ENCODE data around the gene PSMB8.
"Not testable (repeated sequence)": the region's sequence is repeated elsewhere in the genome, so short reads cannot be mapped to it uniquely, and the experiment has no call there.

PSMB8 gene

GRCh38 chr6:32836873-32837272 is 7.0 kb downstream of the PSMB8 start:
- DNase-seq (ENCODE audit: low read depth): no peak

GRCh38 chr6:32835167-32835893 is 8.5 kb downstream of the PSMB8 start:
- no peak for DNase-seq (ENCODE audit: low read depth)

GRCh38 chr6:32833664-32834063 is 10.2 kb downstream of the PSMB8 start:
- DNase-seq (ENCODE audit: low read depth): no peak

GRCh38 chr6:32832535-32832934 is 11.3 kb downstream of the PSMB8 start:
- DNase-seq (ENCODE audit: low read depth): no peak

GRCh38 chr6:32830936-32831335 is 12.9 kb downstream of the PSMB8 start:
- no peak for DNase-seq (ENCODE audit: low read depth)

- no peak for DNase-seq (ENCODE audit: low read depth)
Observed at GRCh38 chr6:32830017-32830416, 13.8 kb downstream of the PSMB8 start.

- no peak for DNase-seq (ENCODE audit: low read depth)
Observed at GRCh38 chr6:32829495-32829894, 14.4 kb downstream of the PSMB8 start.

- no peak for DNase-seq (ENCODE audit: low read depth)
Observed at GRCh38 chr6:32827025-32827424, 16.8 kb downstream of the PSMB8 start.

GRCh38 chr6:32825966-32826365 is 17.9 kb downstream of the PSMB8 start:
- DNase-seq (ENCODE audit: low read depth): no peak

- DNase-seq (ENCODE audit: low read depth): no peak
Observed at GRCh38 chr6:32819729-32820128, 24.1 kb downstream of the PSMB8 start.

- no peak for DNase-seq (ENCODE audit: low read depth)
Observed at GRCh38 chr6:32818867-32819266, 25.0 kb downstream of the PSMB8 start.

GRCh38 chr6:32816746-32817204 is 27.1 kb downstream of the PSMB8 start, which contains the start of gene HLA-DOB:
TSS of gene HLA-DOB (minus strand) at chr6:32817002. CDS start at chr6:32816951, 51 bp downstream.
- DNase-seq (ENCODE audit: low read depth): no peak

GRCh38 chr6:32815996-32816395 is 27.9 kb downstream of the PSMB8 start:
- no peak for DNase-seq (ENCODE audit: low read depth)

- no peak for DNase-seq (ENCODE audit: low read depth)
Observed at GRCh38 chr6:32815115-32815514, 28.7 kb downstream of the PSMB8 start.

GRCh38 chr6:32814145-32814544 is 29.7 kb downstream of the PSMB8 start:
- DNase-seq (ENCODE audit: low read depth): no peak

- no peak for DNase-seq (ENCODE audit: low read depth)
Observed at GRCh38 chr6:32809171-32809570, 34.7 kb downstream of the PSMB8 start.

- DNase-seq (ENCODE audit: low read depth): no peak
Observed at GRCh38 chr6:32807020-32807580, 36.7 kb downstream of the PSMB8 start.

GRCh38 chr6:32805404-32805803 is 38.4 kb downstream of the PSMB8 start:
- DNase-seq (ENCODE audit: low read depth): not testable (repeated sequence)

GRCh38 chr6:32803416-32803815 is 40.4 kb downstream of the PSMB8 start:
- no peak for DNase-seq (ENCODE audit: low read depth)

GRCh38 chr6:32799740-32800139 is 44.1 kb downstream of the PSMB8 start:
- DNase-seq (ENCODE audit: low read depth): no peak

- DNase-seq (ENCODE audit: low read depth): no peak
Observed at GRCh38 chr6:32799168-32799567, 44.7 kb downstream of the PSMB8 start.

- DNase-seq (ENCODE audit: low read depth): peak; percentile 56
Observed at GRCh38 chr6:32796848-32797776, 46.7 kb downstream of the PSMB8 start.

GRCh38 chr6:32794510-32794909 is 49.3 kb downstream of the PSMB8 start:
- no peak for DNase-seq (ENCODE audit: low read depth)
